Astrocyte (in vitro differentiated cells and primary cell): ENCODE data around the gene GRB2.

Experiments used
- EZH2 ChIP-seq: IDR thresholded peaks from 2 replicates; pipeline ENCODE4 v1.6.1; 2012; ENCODE audit warnings: mild to moderate bottlenecking, low read length, inconsistent platforms; ENCODE audit not compliant: insufficient read depth
- TF ChIP-seq, protein P1 (sequence below): IDR thresholded peaks from 2 replicates; pipeline ENCODE4 v1.5.1; 2011; ENCODE audit warnings: low read depth, mild to moderate bottlenecking, inconsistent platforms, low read length, moderate library complexity; ENCODE audit not compliant: insufficient read depth

DNA sequence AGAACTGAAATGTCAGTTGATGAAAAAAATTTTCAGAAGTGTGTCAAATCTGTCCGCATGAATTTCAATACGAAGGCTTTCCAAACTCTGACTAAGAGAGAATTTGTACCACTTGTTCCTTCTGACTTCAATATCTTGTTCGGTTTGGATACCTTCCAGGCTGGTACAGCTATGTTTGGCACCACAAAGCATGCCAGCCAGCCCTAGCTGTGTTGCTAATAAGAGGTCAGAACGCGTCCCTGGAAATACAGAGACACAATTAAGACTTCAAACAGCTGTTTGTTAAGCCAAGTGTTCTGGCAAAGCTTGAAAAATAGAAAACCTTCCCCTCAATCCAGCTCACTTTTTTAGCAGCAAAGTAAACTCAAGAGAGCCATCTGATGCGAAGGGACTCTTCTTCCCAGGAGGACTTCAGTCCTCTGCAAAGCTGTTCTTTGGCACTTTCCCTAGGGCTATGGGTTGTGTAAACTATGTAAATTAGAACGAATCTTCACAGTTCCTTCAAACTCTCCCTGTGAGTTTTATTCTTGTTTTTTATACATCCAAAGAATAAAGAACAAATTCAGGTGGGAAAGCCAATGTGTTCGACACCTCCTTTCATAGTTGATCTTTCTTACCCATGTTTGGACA is 35.1 kb downstream of the GRB2 start:
- TF ChIP-seq, protein P1, sequence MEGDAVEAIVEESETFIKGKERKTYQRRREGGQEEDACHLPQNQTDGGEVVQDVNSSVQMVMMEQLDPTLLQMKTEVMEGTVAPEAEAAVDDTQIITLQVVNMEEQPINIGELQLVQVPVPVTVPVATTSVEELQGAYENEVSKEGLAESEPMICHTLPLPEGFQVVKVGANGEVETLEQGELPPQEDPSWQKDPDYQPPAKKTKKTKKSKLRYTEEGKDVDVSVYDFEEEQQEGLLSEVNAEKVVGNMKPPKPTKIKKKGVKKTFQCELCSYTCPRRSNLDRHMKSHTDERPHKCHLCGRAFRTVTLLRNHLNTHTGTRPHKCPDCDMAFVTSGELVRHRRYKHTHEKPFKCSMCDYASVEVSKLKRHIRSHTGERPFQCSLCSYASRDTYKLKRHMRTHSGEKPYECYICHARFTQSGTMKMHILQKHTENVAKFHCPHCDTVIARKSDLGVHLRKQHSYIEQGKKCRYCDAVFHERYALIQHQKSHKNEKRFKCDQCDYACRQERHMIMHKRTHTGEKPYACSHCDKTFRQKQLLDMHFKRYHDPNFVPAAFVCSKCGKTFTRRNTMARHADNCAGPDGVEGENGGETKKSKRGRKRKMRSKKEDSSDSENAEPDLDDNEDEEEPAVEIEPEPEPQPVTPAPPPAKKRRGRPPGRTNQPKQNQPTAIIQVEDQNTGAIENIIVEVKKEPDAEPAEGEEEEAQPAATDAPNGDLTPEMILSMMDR = no peak
- TF ChIP-seq EZH2 = no peak
